SK-N-SH (cell line): ENCODE results near the gene TANC1. TPM values are rescaled to one million over a fixed set of nuclear protein-coding genes. Genes with fewer than 3 reads are reported as not detected.

ENCODE experiments used
- CTCF ChIA-PET: fragments of 300-600, 350-600 bp; formaldehyde crosslinking; extraction: SDS; loops from one replicate; lab custom pipeline; 2021; lab: Yijun Ruan, JAX
- POLR2A ChIA-PET: fragments of 350-600 bp; sonication (Branson Sonifier 250); formaldehyde crosslinking; extraction: SDS; loops from one replicate; lab custom pipeline; 2020; ENCODE audit warnings: antibody characterized with exemption, inconsistent platforms; lab: Yijun Ruan, JAX
- DNase-seq: peaks from one replicate; pipeline ENCODE4 v3.0.0; 2012
- H2AFZ ChIP-seq: fragments of 200-600 bp; sonication (generic); 2 replicates; pipeline ENCODE4 v1.8.1; 2016; ENCODE audit warnings: antibody characterized with exemption, mild to moderate bottlenecking, low read depth
- H3F3A ChIP-seq: fragments of 200-600 bp; sonication (generic); replicated peaks from 2 replicates; pipeline ENCODE3; 2016; ENCODE audit warnings: antibody characterized with exemption, mild to moderate bottlenecking; ENCODE audit not compliant: insufficient read depth
- H3K27ac ChIP-seq, 2 experiments: fragments of 200-500 bp in 1 of 2; fragments of 200-600 bp in 1 of 2; sonication (Bioruptor generic) in 1 of 2; sonication (generic), shearing (Covaris generic) in 1 of 2; 2 replicates each; pipeline versions ENCODE4 v1.5.1 to v1.6.1; 2014 to 2016; ENCODE audit warnings: low read depth in 2 of 2, inconsistent platforms in 1 of 2, low read length in 1 of 2, mild to moderate bottlenecking in 1 of 2, mixed read lengths in 1 of 2
- H3K27me3 ChIP-seq: fragments of 200-600 bp; sonication (generic), shearing (Covaris generic); 2 replicates; pipeline ENCODE4 v1.6.1; 2016; ENCODE audit warnings: mixed run types; ENCODE audit not compliant: insufficient read depth
- H3K36me3 ChIP-seq, 2 experiments: fragments of 200-500 bp in 1 of 2; fragments of 200-600 bp in 1 of 2; sonication (Bioruptor generic) in 1 of 2; sonication (generic) in 1 of 2; replicated peaks in 1 of 2; 2 replicates each; pipeline versions ENCODE3 to v1.5.1; 2014 to 2016; ENCODE audit warnings: low read length in 1 of 2, mild to moderate bottlenecking in 1 of 2; ENCODE audit not compliant: insufficient read depth in 2 of 2, control insufficient read depth in 1 of 2
- H3K4me1 ChIP-seq, 2 experiments: fragments of 200-500 bp in 1 of 2; fragments of 200-600 bp in 1 of 2; sonication (Bioruptor generic) in 1 of 2; sonication (generic), shearing (Covaris generic) in 1 of 2; 2 replicates each; pipeline versions ENCODE4 v1.5.1 to v1.6.1; 2014 to 2016; ENCODE audit warnings: low read depth in 1 of 2, low read length in 1 of 2, mixed run types in 1 of 2; ENCODE audit not compliant: insufficient read depth in 2 of 2, control insufficient read depth in 1 of 2
- H3K4me2 ChIP-seq: fragments of 200-600 bp; sonication (generic), shearing (Covaris generic); 2 replicates; pipeline ENCODE4 v1.6.1; 2017; ENCODE audit warnings: mixed run types
- H3K4me3 ChIP-seq, 2 experiments: fragments of 200-500 bp in 1 of 2; fragments of 200-600 bp in 1 of 2; sonication (Bioruptor generic) in 1 of 2; sonication (generic), shearing (Covaris generic) in 1 of 2; 2 replicates each; pipeline versions ENCODE4 v1.5.1 to v1.8.1; 2014 to 2016; ENCODE audit warnings: low read depth in 2 of 2, inconsistent platforms in 1 of 2, low read length in 1 of 2, mild to moderate bottlenecking in 1 of 2, mixed read lengths in 1 of 2, moderate library complexity in 1 of 2
- H3K79me2 ChIP-seq: fragments of 200-600 bp; sonication (generic); 2 replicates; pipeline ENCODE4 v1.8.1; 2017; ENCODE audit warnings: mild to moderate bottlenecking; ENCODE audit not compliant: insufficient read depth
- H3K9ac ChIP-seq: fragments of 200-600 bp; sonication (generic); 2 replicates; pipeline ENCODE4 v1.6.1; 2017; ENCODE audit warnings: mixed run types
- H3K9me2 ChIP-seq: fragments of 200-600 bp; sonication (generic); 2 replicates; pipeline ENCODE4 v1.6.1; 2017; ENCODE audit warnings: mixed run types
- H3K9me3 ChIP-seq: fragments of 200-600 bp; sonication (generic); 2 replicates; pipeline ENCODE4 v1.6.1; 2017; ENCODE audit warnings: mixed run types, mild to moderate bottlenecking, moderate library complexity
- H4K20me1 ChIP-seq: fragments of 200-600 bp; sonication (generic); 2 replicates; pipeline ENCODE4 v1.6.1; 2017; ENCODE audit warnings: mild to moderate bottlenecking, mixed run types; ENCODE audit not compliant: insufficient read depth
- ELF1 ChIP-seq: IDR thresholded peaks from 2 replicates; pipeline ENCODE4 v1.4.0; 2012
- EZH2phosphoT487 ChIP-seq: fragments of 200-600 bp; sonication (generic); IDR thresholded peaks from 2 replicates; pipeline ENCODE4 v1.6.1; 2017; ENCODE audit warnings: low read depth, mixed run types, mild to moderate bottlenecking, antibody characterized with exemption, moderate library complexity, borderline replicate concordance
- FOSL2 ChIP-seq: IDR thresholded peaks from 2 replicates; pipeline ENCODE4 v1.4.0; 2012; ENCODE audit warnings: low read depth, mild to moderate bottlenecking, moderate library complexity, borderline replicate concordance
- FOXM1 ChIP-seq: IDR thresholded peaks from 2 replicates; pipeline ENCODE4 v1.4.0; 2012; ENCODE audit warnings: low read depth, mild to moderate bottlenecking
- GATA2 ChIP-seq: sonication (generic); formaldehyde crosslinking; IDR thresholded peaks from 2 replicates; pipeline ENCODE4 v1.5.0; 2020; ENCODE audit warnings: mild to moderate bottlenecking, missing genetic modification reagents
- IRF3 ChIP-seq: fragments of 150-350 bp; IDR thresholded peaks from 2 replicates; pipeline ENCODE4 v1.6.1; 2016; ENCODE audit warnings: mild to moderate bottlenecking, low read depth, low read length
- JUND ChIP-seq: IDR thresholded peaks from 2 replicates; pipeline ENCODE4 v1.4.0; 2012
- MEF2A ChIP-seq: IDR thresholded peaks from 2 replicates; pipeline ENCODE4 v1.4.0; 2012; ENCODE audit warnings: low read depth, borderline replicate concordance
- MXI1 ChIP-seq: IDR thresholded peaks from 2 replicates; pipeline ENCODE4 v1.6.1; 2012; ENCODE audit warnings: mild to moderate bottlenecking, low read depth, low read length, improper control_type of control experiment
- NRF1 ChIP-seq: IDR thresholded peaks from 2 replicates; pipeline ENCODE4 v1.6.1; 2012; ENCODE audit warnings: low read depth, mild to moderate bottlenecking, low read length
- POLR2AphosphoS5 ChIP-seq: IDR thresholded peaks from 2 replicates; pipeline ENCODE4 v1.6.1; 2012; ENCODE audit warnings: low read depth, low read length
- RAD21 ChIP-seq: IDR thresholded peaks from 2 replicates; pipeline ENCODE4 v1.6.1; 2012; ENCODE audit warnings: mild to moderate bottlenecking, low read length
- RCOR1 ChIP-seq: fragments of 150-350 bp; IDR thresholded peaks from 2 replicates; pipeline ENCODE4 v1.6.1; 2017; ENCODE audit warnings: antibody characterized with exemption, low read length
- REST ChIP-seq: IDR thresholded peaks from 2 replicates; pipeline ENCODE4 v1.6.1; 2012; ENCODE audit warnings: mild to moderate bottlenecking, low read depth, low read length, moderate library complexity
- RFX5 ChIP-seq: IDR thresholded peaks from 2 replicates; pipeline ENCODE4 v1.6.1; 2012; ENCODE audit warnings: mild to moderate bottlenecking, improper control_type of control experiment, low read length
- RXRA ChIP-seq: IDR thresholded peaks from 2 replicates; pipeline ENCODE4 v1.4.0; 2012; ENCODE audit warnings: low read depth, mild to moderate bottlenecking, borderline replicate concordance
- SIN3A ChIP-seq: IDR thresholded peaks from 2 replicates; pipeline ENCODE4 v1.6.1; 2012; ENCODE audit warnings: low read depth, mild to moderate bottlenecking, low read length, moderate library complexity, borderline replicate concordance
- TCF12 ChIP-seq: IDR thresholded peaks from 2 replicates; pipeline ENCODE4 v1.4.0; 2012
- TEAD4 ChIP-seq: IDR thresholded peaks from 2 replicates; pipeline ENCODE4 v1.4.0; 2012; ENCODE audit warnings: mild to moderate bottlenecking, borderline replicate concordance; ENCODE audit not compliant: insufficient read depth
- YY1 ChIP-seq: IDR thresholded peaks from 2 replicates; pipeline ENCODE4 v1.4.0; 2012; ENCODE audit warnings: low read depth, mild to moderate bottlenecking
- WGBS: methylation state at CpG from one replicate; pipeline ENCODE4 v1.1.6; 2017; ENCODE audit warnings: low lambda C conversion rate; 5-methylcytosine and 5-hydroxymethylcytosine counted together
- polyA plus RNA-seq, 3 experiments: library from polyadenylated mRNA; depleted of rRNA; stranded (reverse); fragments of >200 nt; gene quantifications; 2 replicates each; pipeline ENCODE4 v1.2.3, GENCODE V29; 2012
- TF ChIP-seq, protein P1 (sequence below): fragments of 200-600 bp; sonication (generic); IDR thresholded peaks from 2 replicates; pipeline ENCODE4 v1.6.1; 2017; ENCODE audit warnings: antibody characterized with exemption, mild to moderate bottlenecking, moderate library complexity
- TF ChIP-seq, protein P2 (sequence below): IDR thresholded peaks from 2 replicates; pipeline ENCODE4; 2012

Gene TANC1
- polyA plus RNA-seq, 1 of the 3 experiments (the other 2 are of a cell fraction): 19.2 TPM

- TF ChIP-seq MXI1 (peak; percentile 53; the same call in 1 of the 2 replicates), IRF3 (no peak), SIN3A (no peak), RFX5 (no peak), RXRA (peak; percentile 71; the same call in 1 of the 2 replicates), TCF12 (no peak; the same call in none of the 2 replicates), REST (no peak), FOSL2 (peak; percentile 63), RAD21 (no peak), JUND (peak; percentile 45; the same call in 1 of the 2 replicates)
- TF ChIP-seq, protein P1, sequence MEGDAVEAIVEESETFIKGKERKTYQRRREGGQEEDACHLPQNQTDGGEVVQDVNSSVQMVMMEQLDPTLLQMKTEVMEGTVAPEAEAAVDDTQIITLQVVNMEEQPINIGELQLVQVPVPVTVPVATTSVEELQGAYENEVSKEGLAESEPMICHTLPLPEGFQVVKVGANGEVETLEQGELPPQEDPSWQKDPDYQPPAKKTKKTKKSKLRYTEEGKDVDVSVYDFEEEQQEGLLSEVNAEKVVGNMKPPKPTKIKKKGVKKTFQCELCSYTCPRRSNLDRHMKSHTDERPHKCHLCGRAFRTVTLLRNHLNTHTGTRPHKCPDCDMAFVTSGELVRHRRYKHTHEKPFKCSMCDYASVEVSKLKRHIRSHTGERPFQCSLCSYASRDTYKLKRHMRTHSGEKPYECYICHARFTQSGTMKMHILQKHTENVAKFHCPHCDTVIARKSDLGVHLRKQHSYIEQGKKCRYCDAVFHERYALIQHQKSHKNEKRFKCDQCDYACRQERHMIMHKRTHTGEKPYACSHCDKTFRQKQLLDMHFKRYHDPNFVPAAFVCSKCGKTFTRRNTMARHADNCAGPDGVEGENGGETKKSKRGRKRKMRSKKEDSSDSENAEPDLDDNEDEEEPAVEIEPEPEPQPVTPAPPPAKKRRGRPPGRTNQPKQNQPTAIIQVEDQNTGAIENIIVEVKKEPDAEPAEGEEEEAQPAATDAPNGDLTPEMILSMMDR: no peak
Measured at GRCh38 chr2:159030674-159031380, 62.4 kb downstream of the TANC1 start (continued).

GRCh38 chr2:159032146-159032545, 63.7 kb downstream of the TANC1 start:
- H3K4me1 ChIP-seq: peaks cover 17 to 27% of the 10 kb centered on the region in 2 experiments; a peak in 3 of 4 replicates
- no peaks in the 10 kb centered on the region for H3K9me3 ChIP-seq
- CTCF ChIA-PET: interaction anchor here (1.7 to 2.1 kb wide), 2 partner anchors 20 to 24 kb away, joined by 6 read pairs; no protein-coding TSS in a partner anchor
- H3K27me3 ChIP-seq: no peaks in the 10 kb centered on the region
- H3K36me3 ChIP-seq: no peaks in the 10 kb centered on the region
- H3K79me2 ChIP-seq: peaks cover 88% of the 10 kb centered on the region
- 76% methylated on average over 3 of the region's 3 CpGs for WGBS
- DNase-seq: no peak
- no peak overlapping the region for H2AFZ ChIP-seq
- POLR2A ChIA-PET: no interaction called here
- peak overlapping the region; percentile 84 to 86; a peak in 2 of 4 replicates for H3K27ac ChIP-seq
- peaks cover 21% of the 10 kb centered on the region for H3F3A ChIP-seq
- H3K4me2 ChIP-seq: no peak overlapping the region
- peaks cover 11% of the 10 kb centered on the region; the same call in 1 of the 2 replicates for H4K20me1 ChIP-seq
- no peak overlapping the region for H3K4me3 ChIP-seq
- no peak overlapping the region for H3K9ac ChIP-seq
- no peaks in the 10 kb centered on the region for H3K9me2 ChIP-seq
- TF ChIP-seq, protein P2, sequence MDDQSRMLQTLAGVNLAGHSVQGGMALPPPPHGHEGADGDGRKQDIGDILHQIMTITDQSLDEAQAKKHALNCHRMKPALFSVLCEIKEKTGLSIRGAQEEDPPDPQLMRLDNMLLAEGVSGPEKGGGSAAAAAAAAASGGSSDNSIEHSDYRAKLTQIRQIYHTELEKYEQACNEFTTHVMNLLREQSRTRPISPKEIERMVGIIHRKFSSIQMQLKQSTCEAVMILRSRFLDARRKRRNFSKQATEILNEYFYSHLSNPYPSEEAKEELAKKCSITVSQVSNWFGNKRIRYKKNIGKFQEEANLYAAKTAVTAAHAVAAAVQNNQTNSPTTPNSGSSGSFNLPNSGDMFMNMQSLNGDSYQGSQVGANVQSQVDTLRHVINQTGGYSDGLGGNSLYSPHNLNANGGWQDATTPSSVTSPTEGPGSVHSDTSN: no peak
- TF ChIP-seq TCF12 (no peak), MEF2A (no peak), MXI1 (no peak), EZH2phosphoT487 (no peak), JUND (no peak), FOSL2 (no peak), YY1 (no peak), GATA2 (CRISPR knock-in tag) (no peak), POLR2AphosphoS5 (no peak), ELF1 (no peak), NRF1 (no peak), RCOR1 (no peak), TEAD4 (no peak), FOXM1 (no peak)
- TF ChIP-seq, protein P1: no peak
